HepG2 (cell line): ENCODE data around the gene IL1R1.

ENCODE experiments used
- EZH2 ChIP-seq: conservative IDR thresholded peaks from 2 replicates; pipeline ENCODE4 v1.6.1; 2012; ENCODE audit warnings: mild to moderate bottlenecking, low read depth, low read length, moderate library complexity
- KDM1A ChIP-seq: IDR thresholded peaks from 2 replicates; pipeline ENCODE4 v1.6.1; 2016; ENCODE audit warnings: missing compliant biosample characterization
- PHF21A ChIP-seq: sonication (generic); formaldehyde crosslinking; IDR thresholded peaks from 2 replicates; pipeline ENCODE4 v1.5.0; 2020; ENCODE audit warnings: mild to moderate bottlenecking, missing genetic modification reagents
- SRSF1 ChIP-seq: fragments of 200-400 bp; formaldehyde crosslinking; optimal IDR thresholded peaks from 2 replicates; pipeline ENCODE3; 2017; ENCODE audit warnings: mild to moderate bottlenecking, low read depth, low read length, moderate library complexity
- TP53 ChIP-seq: sonication (generic); formaldehyde crosslinking; conservative IDR thresholded peaks from 2 replicates; pipeline ENCODE4 v1.4.0; 2020; ENCODE audit warnings: missing genetic modification reagents
- TF ChIP-seq, protein P1 (sequence below): sonication (generic); formaldehyde crosslinking; IDR thresholded peaks from 2 replicates; pipeline ENCODE4 v1.5.0; 2020; ENCODE audit warnings: mild to moderate bottlenecking, missing genetic modification reagents, moderate library complexity

DNA sequence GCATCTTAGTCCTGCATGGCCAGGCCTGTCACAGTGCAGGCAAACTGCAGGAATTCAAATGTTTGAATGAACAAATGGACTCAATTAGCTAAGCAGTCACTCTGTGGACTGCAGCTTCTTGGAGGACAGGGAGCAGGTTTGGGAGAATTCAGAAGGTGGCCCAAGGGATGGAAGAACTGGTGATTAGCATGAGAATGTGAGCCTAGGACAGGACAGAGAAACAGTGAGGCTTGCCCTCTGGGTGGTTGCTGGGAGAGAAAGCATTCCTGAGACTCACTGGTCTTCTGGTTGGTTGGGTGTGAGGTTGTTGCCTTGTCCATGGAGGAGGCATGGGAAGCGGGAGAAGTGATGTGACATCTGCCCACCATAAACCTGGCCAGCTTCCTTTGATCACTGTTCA lies 58.0 kb downstream of the IL1R1 start:
- TF ChIP-seq EZH2 (no peak), SRSF1 (no peak), KDM1A (CRISPR knock-in tag) (no peak), TP53 (no peak), PHF21A (CRISPR knock-in tag) (no peak)
- TF ChIP-seq, protein P1, sequence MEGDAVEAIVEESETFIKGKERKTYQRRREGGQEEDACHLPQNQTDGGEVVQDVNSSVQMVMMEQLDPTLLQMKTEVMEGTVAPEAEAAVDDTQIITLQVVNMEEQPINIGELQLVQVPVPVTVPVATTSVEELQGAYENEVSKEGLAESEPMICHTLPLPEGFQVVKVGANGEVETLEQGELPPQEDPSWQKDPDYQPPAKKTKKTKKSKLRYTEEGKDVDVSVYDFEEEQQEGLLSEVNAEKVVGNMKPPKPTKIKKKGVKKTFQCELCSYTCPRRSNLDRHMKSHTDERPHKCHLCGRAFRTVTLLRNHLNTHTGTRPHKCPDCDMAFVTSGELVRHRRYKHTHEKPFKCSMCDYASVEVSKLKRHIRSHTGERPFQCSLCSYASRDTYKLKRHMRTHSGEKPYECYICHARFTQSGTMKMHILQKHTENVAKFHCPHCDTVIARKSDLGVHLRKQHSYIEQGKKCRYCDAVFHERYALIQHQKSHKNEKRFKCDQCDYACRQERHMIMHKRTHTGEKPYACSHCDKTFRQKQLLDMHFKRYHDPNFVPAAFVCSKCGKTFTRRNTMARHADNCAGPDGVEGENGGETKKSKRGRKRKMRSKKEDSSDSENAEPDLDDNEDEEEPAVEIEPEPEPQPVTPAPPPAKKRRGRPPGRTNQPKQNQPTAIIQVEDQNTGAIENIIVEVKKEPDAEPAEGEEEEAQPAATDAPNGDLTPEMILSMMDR (CRISPR knock-in tag), result no peak
